DOHH2 (cell line): ENCODE data around the gene PLA2G4A.

Experiments used
- H3F3A ChIP-seq: fragments of 200-600 bp; sonication (generic), shearing (Covaris generic); 2 replicates; pipeline ENCODE4 v1.6.0; 2016; ENCODE audit warnings: antibody characterized with exemption, mild to moderate bottlenecking; ENCODE audit not compliant: control insufficient read depth, insufficient read depth
- H3K27ac ChIP-seq: fragments of 200-600 bp; sonication (generic); 2 replicates; pipeline ENCODE4 v1.5.1; 2014; ENCODE audit warnings: low read depth, mild to moderate bottlenecking, low read length, moderate library complexity
- H3K27me3 ChIP-seq: fragments of 200-600 bp; sonication (generic); 2 replicates; pipeline ENCODE4 v1.6.1; 2014; ENCODE audit warnings: mild to moderate bottlenecking, low read length, mixed read lengths; ENCODE audit not compliant: control insufficient read depth
- H3K36me3 ChIP-seq: fragments of 200-600 bp; sonication (generic); 2 replicates; pipeline ENCODE4 v1.6.1; 2014; ENCODE audit warnings: mild to moderate bottlenecking, low read length, moderate library complexity, mixed read lengths; ENCODE audit not compliant: control insufficient read depth
- H3K4me1 ChIP-seq: fragments of 200-600 bp; sonication (generic); 2 replicates; pipeline ENCODE4 v1.6.1; 2014; ENCODE audit warnings: mild to moderate bottlenecking, low read length, mixed read lengths; ENCODE audit not compliant: control insufficient read depth
- H3K4me2 ChIP-seq: fragments of 200-600 bp; sonication (generic); 2 replicates; pipeline ENCODE4 v1.6.0; 2014; ENCODE audit warnings: mild to moderate bottlenecking, low read length, moderate library complexity
- H3K4me3 ChIP-seq: fragments of 200-600 bp; sonication (generic); 2 replicates; pipeline ENCODE4 v1.5.1; 2014; ENCODE audit warnings: mild to moderate bottlenecking, low read length, mixed read lengths
- H3K79me2 ChIP-seq: fragments of 200-600 bp; sonication (generic); 2 replicates; pipeline ENCODE4 v1.6.1; 2014; ENCODE audit warnings: mild to moderate bottlenecking, low read length, mixed read lengths; ENCODE audit not compliant: control insufficient read depth
- H3K9me2 ChIP-seq: fragments of 200-600 bp; sonication (generic); replicated peaks from 2 replicates; pipeline ENCODE4 v1.6.1; 2014; ENCODE audit warnings: mild to moderate bottlenecking, low read length, mixed read lengths; ENCODE audit not compliant: control insufficient read depth
- H3K9me3 ChIP-seq: fragments of 200-600 bp; sonication (generic); 2 replicates; pipeline ENCODE4 v1.6.1; 2014; ENCODE audit warnings: antibody characterized with exemption, low read length, mixed read lengths; ENCODE audit not compliant: control insufficient read depth, insufficient read depth
- H4K20me1 ChIP-seq: fragments of 200-600 bp; sonication (generic); 2 replicates; pipeline ENCODE4 v1.6.0; 2014; ENCODE audit warnings: low read depth, mild to moderate bottlenecking, antibody characterized with exemption, low read length, moderate library complexity; ENCODE audit not compliant: control insufficient read depth, insufficient read depth
- EZH2phosphoT487 ChIP-seq: fragments of 200-600 bp; sonication (generic); IDR thresholded peaks from 2 replicates; pipeline ENCODE4 v1.6.1; 2017; ENCODE audit warnings: borderline replicate concordance, mild to moderate bottlenecking, antibody characterized with exemption, low read length, moderate library complexity, mixed read lengths
- TF ChIP-seq, protein P1 (sequence below): fragments of 200-600 bp; sonication (generic); IDR thresholded peaks from one replicate; pipeline ENCODE4 v1.5.1; 2014; ENCODE audit warnings: antibody characterized with exemption, mild to moderate bottlenecking, low read depth, low read length; ENCODE audit not compliant: poor library complexity, severe bottlenecking

Gene PLA2G4A

DNA sequence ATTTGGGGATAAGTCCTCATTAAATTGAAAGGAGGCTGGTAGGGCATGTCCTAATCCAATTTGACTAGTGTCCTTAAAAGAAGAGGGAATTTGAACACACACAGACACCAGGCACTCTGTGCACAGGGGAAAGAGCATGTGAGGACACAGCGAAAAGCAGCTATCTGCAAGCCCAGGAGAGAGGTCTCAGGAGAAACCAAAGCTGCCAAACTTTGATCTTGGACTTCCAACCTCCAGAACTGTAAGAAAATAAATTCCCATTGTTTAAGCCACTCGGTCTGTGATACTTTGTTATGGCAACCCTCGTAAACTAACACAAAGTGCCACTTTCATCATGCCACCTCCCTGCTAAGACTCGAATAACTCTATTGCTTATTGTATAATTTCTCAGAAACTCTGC lies 13.8 kb downstream of the PLA2G4A start:
- H3K9me3 ChIP-seq: no peaks in the 10 kb centered on the region
- TF ChIP-seq, protein P1, sequence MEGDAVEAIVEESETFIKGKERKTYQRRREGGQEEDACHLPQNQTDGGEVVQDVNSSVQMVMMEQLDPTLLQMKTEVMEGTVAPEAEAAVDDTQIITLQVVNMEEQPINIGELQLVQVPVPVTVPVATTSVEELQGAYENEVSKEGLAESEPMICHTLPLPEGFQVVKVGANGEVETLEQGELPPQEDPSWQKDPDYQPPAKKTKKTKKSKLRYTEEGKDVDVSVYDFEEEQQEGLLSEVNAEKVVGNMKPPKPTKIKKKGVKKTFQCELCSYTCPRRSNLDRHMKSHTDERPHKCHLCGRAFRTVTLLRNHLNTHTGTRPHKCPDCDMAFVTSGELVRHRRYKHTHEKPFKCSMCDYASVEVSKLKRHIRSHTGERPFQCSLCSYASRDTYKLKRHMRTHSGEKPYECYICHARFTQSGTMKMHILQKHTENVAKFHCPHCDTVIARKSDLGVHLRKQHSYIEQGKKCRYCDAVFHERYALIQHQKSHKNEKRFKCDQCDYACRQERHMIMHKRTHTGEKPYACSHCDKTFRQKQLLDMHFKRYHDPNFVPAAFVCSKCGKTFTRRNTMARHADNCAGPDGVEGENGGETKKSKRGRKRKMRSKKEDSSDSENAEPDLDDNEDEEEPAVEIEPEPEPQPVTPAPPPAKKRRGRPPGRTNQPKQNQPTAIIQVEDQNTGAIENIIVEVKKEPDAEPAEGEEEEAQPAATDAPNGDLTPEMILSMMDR: no peak
- no peak for TF ChIP-seq EZH2phosphoT487
- no peak overlapping the region for H3K27ac ChIP-seq
- H3K4me3 ChIP-seq: no peak overlapping the region
- no peaks in the 10 kb centered on the region for H3K27me3 ChIP-seq
- no peak overlapping the region for H3K4me2 ChIP-seq
- no peaks in the 10 kb centered on the region for H4K20me1 ChIP-seq
- no peaks in the 10 kb centered on the region for H3K79me2 ChIP-seq
- no peaks in the 10 kb centered on the region for H3F3A ChIP-seq
- H3K9me2 ChIP-seq: no peaks in the 10 kb centered on the region
- no peaks in the 10 kb centered on the region for H3K4me1 ChIP-seq
- no peaks in the 10 kb centered on the region for H3K36me3 ChIP-seq

DNA sequence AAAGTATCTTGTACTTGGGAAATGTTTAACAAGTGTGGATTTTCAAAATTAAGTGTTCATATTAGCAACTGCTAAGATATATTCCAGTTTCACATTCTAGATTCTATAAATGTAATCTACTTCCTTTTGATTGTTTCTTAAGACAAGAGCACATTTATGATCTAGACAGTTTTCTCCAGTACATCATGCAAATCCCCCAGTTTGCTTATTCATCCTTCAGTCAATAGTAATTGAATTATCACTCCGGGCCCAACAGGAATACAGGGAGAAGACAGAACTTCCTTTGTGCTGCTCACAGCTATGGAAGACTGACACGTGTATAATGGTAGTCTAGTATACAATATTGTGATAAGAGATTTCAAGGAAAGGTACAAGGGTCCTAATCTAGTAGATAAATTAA lies 14.5 kb downstream of the PLA2G4A start:
- no peak overlapping the region for H3K4me3 ChIP-seq
- H3K9me3 ChIP-seq: no peaks in the 10 kb centered on the region
- H3K9me2 ChIP-seq: no peaks in the 10 kb centered on the region
- no peaks in the 10 kb centered on the region for H3K27me3 ChIP-seq
- no peak overlapping the region for H3K27ac ChIP-seq
- H3K79me2 ChIP-seq: no peaks in the 10 kb centered on the region
- no peaks in the 10 kb centered on the region for H3F3A ChIP-seq
- H3K4me2 ChIP-seq: no peak overlapping the region
- H4K20me1 ChIP-seq: no peaks in the 10 kb centered on the region
- no peaks in the 10 kb centered on the region for H3K36me3 ChIP-seq
- H3K4me1 ChIP-seq: no peaks in the 10 kb centered on the region
- TF ChIP-seq, protein P1: no peak
- no peak for TF ChIP-seq EZH2phosphoT487

DNA sequence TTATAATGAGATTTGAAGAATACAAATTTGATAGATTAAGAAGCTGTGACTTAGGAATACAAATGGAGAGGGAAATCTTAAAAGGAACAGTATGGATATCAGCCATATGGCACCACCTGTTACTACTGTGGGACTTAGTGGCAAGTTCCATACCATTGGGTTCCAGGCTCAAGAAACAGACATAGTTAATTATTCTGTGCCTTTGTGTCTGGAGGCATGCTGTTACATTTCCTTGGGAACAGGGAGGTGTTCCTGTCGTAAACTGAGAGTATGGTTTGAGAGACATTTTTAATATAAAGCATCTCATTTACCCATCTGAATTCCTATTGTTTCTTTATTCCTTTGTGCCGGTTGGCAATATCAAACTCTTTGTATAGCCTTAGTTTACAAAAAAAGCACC lies 15.2 kb downstream of the PLA2G4A start:
- TF ChIP-seq, protein P1: no peak
- TF ChIP-seq EZH2phosphoT487: no peak
- Histone ChIP-seq H3K4me3 (no peak overlapping the region), H3F3A (no peaks in the 10 kb centered on the region), H3K9me3 (no peaks in the 10 kb centered on the region), H3K27ac (no peak overlapping the region), H3K9me2 (no peaks in the 10 kb centered on the region), H3K27me3 (no peaks in the 10 kb centered on the region), H4K20me1 (no peaks in the 10 kb centered on the region), H3K79me2 (no peaks in the 10 kb centered on the region), H3K4me2 (no peak overlapping the region), H3K36me3 (no peaks in the 10 kb centered on the region), H3K4me1 (no peaks in the 10 kb centered on the region)

DNA sequence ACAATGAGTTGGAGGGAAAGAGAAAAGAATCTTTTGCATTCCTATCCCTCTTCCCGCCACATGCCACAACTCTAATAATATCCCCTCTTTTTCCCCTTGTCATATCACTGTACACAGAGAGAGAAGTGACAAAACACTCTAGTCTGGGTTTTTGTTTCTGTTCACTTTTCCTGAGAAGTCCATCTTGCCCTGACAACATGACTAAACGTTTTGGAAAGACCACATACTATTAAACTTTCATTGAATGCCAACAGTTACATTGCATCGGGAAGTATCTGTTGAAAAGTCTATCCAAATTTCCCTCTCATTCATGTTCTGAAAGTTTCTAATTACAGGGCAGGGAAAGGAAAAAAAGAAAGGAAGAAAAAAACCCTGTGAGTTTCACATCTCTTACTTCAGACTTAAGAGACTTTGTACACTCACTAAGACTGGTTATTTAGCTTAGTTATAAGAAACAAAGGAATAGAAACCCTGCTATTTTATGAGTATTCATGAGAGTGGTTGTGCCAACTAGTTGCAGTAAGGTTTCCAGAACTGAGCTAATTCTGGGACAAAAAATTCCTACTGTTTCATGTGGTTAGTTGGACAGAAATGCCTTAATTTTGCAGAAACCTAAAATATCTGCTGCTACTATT lies 16.9 kb downstream of the PLA2G4A start:
- Histone ChIP-seq H3K27me3 (no peaks in the 10 kb centered on the region), H3K4me1 (no peaks in the 10 kb centered on the region), H3K9me3 (no peaks in the 10 kb centered on the region), H3K27ac (no peak overlapping the region), H3F3A (no peaks in the 10 kb centered on the region), H4K20me1 (no peaks in the 10 kb centered on the region), H3K4me3 (no peak overlapping the region), H3K4me2 (no peak overlapping the region), H3K36me3 (no peaks in the 10 kb centered on the region), H3K79me2 (no peaks in the 10 kb centered on the region), H3K9me2 (no peaks in the 10 kb centered on the region)
- TF ChIP-seq, protein P1: no peak
- no peak for TF ChIP-seq EZH2phosphoT487
